GM21390 (cell line): ENCODE results near the gene FXYD3.
"Not testable (repeated sequence)": the region's sequence is repeated elsewhere in the genome, so short reads cannot be mapped to it uniquely, and the experiment has no call there.

ENCODE experiments used
- ATAC-seq: cut with Tn5 transposase; IDR thresholded peaks from one replicate; pipeline ENCODE4 v1.9.1; 2021; ENCODE audit not compliant: unreplicated experiment

The FXYD3 gene

DNA sequence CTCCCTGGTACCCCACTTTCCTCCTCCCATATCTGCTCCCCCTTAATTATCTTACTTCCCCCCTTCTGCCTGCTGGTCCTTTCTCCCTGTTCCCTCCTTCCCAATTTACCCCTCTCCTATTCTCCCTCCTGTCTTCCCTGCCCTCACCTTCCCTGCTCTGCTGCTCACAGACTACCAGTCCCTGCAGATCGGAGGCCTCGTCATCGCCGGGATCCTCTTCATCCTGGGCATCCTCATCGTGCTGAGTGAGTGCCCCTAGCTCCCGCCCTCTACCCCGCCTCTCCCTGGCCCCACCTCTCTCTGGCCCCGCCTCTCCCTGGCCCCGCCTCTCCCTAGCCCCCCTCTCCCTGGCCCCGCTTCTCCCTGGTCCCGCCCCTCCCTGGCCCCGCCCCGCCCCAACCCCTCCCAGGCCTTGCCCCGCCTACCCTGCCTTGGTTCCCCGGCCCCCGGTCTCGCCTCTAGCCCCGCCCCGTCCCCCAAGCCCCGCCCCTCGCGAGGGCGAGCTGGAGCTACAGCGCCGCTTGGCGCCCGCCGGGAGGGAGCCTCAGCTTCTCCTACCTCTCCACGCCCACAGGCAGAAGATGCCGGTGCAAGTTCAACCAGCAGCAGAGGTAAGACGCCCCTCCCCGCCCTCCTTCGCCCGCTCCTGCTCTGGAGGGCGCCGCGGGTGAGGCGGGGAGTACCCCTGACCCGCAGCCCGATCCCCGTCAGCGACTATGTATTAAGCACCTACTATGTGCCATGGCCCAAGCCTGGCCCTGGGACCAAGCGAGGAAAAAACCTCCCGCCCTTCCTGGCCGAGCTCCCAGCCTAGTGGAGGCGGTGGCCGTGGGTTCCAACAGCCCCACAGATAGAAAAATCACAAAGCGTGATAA, 25.6 kb downstream of the FXYD3 start:
- no peak for ATAC-seq

DNA sequence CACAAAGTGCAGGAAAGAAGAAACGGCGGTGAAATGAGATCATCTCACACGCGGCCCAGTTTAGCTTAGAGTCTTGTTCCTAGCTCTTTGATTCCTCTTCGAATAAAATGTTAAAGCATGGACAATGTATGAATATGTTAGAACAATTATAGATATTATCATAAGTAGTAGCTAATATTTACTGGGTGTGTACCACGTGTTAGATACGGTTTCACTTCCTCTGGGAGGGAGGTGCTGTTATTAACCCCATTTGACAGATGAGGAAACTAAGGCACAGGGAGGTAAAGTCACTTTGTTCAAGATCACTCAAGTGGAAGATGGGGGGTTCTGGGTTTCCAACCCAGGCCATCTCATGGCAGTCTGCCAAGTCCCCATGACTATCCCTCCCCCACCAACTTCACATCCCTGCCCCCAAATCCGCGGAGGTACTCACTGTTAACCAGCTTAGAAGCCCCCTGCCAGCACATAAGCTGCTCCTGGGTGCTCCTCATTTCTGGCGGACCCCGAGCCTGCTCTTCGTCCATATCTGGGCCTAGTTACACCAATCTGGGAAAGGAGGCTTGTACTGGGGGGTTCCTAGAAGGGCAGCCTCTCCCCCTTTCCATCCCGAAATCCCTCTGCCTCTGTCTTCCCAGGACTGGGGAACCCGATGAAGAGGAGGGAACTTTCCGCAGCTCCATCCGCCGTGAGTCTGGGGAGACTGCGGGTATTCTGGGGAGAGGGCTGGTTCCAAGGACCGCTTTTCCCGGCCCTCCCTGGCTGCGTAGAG, 26.4 kb downstream of the FXYD3 start:
- ATAC-seq, result no peak

DNA sequence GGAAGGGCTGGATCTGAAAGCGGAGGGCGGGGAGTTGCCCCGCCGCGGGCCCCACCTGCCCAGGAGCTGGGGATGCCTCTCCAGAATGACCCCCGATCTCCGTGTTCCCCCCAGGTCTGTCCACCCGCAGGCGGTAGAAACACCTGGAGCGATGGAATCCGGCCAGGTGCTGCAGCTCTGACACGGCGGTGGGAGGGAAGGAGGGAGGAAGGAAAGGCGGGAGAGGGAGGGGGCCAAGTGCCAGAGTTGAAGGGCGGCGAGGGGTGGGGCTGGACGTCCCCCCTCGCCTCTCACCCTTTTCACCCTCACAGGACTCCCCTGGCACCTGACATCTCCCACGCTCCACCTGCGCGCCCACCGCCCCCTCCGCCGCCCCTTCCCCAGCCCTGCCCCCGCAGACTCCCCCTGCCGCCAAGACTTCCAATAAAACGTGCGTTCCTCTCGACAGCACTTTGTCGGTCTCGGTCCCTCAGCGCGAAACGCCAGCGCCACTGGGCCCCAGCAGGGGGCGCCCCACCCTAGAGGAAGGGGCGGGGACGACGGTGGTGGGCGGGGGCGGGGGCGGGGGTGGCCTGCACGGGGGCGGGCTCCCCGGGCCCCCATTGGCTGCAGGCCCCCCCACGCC, 27.1 kb downstream of the FXYD3 start:
- ATAC-seq, result no peak

DNA sequence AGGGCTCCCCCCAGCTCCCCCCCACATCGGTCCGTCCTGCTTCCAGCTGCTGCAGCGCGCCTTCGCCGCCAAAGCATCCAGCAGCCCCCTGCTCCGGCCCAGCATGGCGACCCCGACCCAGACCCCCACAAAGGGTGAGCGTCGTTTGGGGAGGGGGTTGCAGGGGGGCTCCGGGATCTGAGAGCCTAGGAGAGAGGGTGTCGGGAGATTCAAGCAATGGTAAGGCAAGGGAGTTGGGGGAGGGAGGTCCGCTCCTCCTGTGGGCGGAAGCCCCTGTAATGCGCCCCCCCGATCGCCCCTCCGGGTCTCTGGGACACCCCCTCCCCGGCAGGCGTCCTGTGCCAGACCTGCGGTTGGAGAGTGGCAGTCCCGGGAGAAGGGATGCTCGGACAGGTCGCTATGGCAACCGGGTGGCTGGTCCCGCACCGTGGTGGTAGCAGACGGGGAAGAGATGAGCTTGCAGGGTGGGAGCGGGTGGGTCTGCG, 27.6 kb downstream of the FXYD3 start, which contains the start of gene FXYD7:
TSS of gene FXYD7 (plus strand) at position 25 of the 485 bp plus-strand sequence. CDS start at position 104, 79 bp downstream.
- ATAC-seq, result no peak

DNA sequence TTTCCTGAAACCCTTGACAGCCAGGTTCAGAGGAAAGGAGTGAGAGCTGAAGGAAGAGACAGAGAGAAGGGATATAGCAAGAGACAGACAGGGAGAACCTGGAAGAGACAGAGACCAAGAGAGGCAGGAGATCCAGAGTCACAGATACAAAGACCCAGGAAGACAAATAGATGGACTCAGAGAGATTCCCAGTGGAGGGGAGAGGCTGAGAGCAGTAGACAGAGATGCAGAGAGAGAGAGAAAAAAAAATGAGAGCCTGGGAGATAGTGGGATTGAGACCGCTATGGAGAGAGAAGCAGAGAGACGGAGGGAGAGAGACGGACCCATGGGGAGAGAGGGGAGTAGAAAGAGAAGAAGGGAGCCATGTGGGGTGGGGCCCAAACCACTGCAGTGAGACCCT, 28.2 kb downstream of the FXYD3 start:
- no peak for ATAC-seq

DNA sequence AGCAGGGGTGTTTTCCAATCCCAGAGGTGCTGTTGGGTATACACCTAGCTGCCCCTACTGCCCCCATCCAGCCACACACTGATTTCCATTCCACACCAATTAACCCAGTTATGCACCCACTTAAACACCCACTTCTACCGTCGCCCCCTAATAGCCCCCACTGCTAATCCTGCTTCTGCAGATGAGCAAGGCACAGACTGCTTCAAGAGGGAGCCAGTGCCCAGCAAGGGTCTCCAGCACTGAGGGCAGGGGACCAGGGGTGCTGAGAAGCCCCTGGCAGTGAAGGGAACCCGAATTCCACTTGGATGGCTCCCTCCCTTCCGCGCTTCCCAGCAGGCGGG, 28.6 kb downstream of the FXYD3 start:
- ATAC-seq, result no peak

DNA sequence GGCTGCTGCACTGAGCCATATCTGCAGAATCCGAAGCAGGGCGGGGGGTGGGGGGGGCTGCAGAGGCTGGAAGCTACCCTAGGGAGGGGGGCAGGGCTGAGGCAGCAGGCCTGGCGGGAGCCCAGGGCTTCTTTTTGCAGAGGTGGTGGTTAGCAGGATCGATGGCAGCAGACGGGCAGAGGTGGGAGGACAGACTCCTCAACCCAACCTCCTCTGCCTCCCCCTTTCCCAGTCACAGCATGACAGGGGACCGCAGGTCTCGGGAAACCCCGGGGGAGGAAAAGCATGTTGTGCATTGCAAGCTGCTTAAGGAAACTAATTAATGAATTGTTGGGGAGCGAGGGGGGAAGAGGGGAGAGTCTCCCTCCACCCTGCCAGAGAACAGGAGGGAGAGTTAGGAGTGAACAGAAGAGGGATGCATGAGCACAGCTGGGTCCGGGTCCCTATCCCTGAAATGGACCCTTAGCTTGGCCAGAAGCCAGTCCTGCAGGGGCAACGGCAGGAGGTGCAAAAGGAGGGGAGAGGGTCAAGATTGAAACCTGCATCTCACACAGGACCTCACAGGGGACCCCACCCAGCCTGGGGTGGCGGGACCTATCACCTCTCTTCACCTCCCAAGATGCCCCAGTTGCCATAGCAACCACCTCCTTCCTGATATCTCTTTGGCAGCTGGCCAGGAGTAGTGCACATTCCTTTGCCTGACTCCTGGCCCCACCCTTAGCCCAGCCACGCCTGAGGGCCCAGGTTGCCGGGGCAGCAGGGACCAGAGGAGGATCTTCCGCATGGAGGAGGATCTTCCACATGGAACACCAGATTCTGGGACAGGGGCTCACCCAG, 29.2 kb downstream of the FXYD3 start:
- ATAC-seq, result no peak

DNA sequence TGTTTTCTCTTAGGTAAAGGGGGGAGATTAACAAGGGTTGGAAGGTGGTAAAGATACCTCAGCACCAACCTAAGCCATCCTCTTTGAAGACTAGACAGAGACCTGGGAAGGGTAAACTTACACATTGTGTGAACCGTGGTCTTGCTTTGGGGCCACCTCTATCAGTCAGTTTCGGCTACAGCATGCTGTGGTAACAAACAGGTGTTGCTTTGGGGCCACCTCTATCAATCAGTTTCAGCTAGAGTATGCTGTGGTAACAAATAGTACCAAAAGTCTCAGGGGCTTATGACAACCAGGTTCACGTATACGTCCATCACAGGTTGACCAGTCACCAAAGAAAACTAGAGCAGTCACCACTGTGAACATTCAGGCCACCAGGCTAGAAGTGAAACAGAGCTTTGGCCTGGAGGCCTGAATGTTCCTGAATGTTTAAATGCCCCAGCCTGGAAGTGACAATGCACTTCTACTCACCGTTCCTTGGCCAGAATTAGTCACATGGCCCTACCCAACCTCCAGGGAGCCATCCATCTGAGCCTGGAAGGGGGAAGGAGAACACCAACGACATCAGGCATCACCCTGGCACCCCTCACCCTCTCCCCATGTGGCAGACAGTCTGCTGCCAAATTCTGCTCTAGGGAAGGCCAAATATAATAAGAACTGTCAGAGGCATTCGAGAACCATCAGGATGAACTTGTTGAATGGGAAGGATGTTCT, 31.3 kb downstream of the FXYD3 start:
- no peak for ATAC-seq

DNA sequence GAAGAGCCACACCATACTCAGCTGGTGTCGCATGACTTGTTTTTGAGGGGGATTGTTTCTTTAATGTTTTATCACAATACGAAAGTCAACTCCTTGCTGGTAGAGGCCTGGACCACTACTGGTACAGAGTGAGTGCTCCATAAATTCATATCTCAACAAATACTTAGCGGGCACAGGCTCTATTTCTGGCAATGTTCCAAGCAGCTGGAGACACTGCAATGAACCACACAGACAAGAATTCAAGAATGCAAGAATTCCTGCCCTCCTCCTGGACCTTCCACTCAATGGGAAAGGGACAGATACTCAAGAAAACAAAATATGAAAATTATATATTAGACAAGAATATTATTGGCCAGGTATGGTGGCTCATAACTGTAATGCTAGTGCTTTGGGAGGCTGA, 33.8 kb downstream of the FXYD3 start:
- ATAC-seq, result no peak

DNA sequence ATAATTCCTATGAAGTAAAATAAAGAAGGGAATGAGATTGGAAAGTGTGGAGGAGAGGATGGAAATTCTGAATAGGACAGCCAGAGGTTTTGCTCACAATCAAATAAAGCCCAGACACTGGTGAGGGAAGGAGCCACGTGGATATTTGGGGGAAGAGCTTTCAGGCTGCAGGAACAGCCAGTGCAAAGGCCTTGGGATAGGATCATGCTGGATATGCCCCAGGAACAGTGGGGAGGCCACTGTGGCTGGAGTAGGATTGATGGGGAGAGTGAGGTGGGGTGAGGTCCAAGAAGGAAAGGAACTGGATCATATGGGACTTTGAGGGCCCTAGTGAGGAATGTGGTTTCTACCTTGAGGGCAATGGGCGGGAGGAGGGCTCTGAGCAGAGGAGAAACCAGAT, 34.8 kb downstream of the FXYD3 start:
- no peak for ATAC-seq

DNA sequence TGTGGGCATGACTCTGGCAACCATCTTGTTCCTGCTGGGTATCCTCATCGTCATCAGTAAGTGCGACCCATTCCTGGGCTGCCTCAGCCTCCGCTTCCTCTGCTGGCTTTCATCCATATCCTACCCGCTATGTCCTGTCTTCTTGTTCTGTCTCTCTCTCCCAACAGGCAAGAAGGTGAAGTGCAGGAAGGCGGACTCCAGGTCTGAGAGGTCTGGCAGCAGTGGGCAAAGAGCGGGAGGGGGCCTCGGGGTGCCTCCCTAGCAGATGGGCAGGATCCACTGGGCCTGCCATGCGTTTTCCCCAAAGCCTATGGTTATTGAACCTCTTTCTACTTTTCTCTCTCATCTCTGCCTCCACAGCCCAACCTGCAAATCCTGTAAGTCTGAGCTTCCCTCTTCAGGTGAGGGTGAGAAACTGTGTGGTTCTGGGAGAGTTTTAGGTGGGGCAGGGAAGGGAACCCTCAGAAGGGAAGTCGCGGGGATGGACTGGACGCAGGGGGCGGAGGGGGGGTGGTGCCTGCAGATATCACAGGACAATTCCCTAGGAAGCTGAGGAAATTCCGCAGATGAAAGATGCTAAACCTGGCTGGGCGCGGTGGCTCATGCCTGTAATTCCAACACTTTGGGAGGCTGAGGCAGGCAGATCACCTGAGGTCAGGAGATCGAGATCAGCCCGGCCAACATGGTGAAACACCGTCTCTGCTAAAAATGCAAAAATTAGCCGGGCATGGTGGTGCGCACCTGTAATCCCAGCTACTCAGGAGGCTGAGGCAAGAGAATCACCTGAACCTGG, 35.8 kb downstream of the FXYD3 start:
- ATAC-seq, result no peak

DNA sequence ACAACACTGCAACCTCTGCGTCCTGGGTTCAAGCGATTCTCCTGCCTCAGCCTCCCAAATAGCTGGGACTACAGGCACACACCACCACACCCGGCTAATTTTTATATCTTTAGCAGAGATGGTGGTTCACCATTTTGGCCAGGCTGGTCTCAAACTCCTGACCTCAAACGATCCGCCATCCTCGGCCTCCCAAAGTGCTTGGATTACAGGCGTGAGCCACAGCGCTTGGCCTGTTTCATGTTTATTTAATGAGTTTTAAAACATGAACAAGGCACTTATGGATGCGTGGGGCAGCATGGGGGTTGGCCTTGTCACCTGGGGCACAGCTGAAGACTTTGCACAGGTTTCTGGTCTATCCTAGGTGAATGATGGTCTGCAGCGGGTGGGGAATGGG, 37.5 kb downstream of the FXYD3 start:
- ATAC-seq, result not testable (repeated sequence)

DNA sequence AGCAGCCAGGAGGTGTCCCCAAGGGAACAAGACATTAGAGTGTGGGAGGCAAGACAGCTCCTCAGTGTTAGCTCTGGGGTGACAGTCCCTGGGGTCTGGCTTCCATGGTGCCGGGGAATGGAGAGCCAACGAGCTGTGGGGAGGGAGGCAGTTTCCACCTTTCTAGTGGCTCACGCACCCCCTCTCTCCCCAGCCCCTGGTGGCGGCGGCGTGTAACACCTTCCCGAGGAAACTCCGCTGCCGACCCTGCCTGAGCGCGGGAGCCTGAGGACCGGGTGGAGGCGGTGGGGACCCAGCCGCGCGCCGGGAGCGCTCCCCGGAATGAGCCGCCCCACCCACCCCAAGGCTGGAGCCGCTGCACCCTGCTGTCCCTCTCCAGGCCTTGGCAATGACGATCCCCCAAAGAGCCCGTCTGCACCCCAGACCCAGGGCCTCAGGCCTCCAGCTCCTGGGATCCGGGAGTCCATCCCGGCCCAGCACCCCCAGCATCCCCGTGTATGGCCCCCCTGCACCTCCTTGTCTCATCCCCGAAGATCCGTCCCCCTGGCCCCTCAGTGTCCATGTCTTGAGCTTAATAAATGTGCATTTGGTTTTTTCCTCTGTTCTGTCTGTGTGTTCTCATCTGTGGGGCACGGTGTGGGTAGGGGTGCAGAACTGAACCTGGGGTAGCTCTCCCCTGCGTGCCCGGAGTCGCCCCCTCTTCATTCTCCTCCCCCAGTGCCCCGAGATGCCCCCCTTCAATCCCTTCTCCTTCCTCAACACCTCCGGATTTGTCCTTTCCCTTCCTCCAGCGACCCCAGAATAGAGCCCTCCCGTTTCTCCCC, 38.3 kb downstream of the FXYD3 start:
- no peak for ATAC-seq

DNA sequence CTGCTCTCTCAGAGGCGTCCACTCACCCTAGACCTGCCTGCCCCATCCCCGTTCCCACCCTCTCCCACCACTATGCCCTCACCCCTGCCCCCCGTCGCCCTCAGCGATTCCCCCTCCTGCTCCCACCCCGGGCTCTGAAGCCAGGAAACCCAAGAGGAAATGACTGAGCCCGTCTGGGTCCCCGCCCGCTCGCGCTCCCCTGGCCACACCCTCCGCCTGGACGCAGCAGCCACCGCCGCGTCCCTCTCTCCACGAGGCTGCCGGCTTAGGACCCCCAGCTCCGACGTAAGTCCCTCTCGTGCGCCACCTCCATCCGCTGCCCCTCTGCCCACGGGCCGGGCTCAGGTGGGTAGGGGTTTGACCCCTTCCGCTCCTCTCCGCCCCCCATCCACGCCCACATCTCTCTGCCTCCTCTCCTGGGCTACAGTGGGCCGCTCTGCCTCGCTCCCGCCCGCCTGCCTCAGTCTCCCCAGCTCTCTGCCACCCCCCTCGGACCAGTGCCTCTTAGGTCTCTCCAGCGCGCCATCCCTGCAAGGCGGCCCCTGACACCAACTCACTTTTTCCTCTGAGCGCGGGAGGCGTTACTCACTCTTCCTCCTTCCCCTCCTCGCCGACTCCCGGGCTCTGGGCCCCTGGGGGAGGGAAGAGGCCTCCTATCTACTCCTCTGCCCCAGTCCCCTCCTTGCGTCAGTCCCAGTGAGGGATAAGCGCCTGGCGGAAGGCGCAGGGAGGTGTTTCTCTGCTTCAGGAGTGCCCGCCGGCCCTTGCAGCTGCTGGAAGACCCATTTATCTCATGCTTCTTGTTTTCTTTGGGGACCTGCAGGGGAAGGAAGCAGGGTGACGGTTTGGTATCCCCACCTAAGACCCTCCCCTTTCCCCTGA, 39.1 kb downstream of the FXYD3 start, which contains the start of gene FXYD5:
TSS of gene FXYD5 (plus strand) at position 211 of the 882 bp plus-strand sequence. CDS start 816 bp downstream, outside the sequence.
- ATAC-seq, result no peak

DNA sequence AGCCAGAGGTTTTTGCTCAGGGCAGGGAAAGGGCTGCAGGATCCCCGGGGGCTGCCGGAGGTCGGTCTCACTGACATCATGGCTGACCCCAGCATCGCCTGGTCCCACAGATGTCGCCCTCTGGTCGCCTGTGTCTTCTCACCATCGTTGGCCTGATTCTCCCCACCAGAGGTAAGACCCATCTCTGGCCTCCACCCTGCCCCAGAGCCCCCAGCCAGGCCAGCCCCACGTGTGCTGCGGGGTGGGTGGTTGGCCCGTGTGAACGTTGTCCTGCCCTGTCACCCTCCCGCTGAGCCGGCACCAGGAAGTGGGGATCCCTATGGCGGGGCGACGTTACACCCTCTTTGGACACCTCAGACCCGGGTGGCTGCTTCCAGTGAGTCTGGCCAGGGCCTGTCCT, 39.8 kb downstream of the FXYD3 start:
- no peak for ATAC-seq

DNA sequence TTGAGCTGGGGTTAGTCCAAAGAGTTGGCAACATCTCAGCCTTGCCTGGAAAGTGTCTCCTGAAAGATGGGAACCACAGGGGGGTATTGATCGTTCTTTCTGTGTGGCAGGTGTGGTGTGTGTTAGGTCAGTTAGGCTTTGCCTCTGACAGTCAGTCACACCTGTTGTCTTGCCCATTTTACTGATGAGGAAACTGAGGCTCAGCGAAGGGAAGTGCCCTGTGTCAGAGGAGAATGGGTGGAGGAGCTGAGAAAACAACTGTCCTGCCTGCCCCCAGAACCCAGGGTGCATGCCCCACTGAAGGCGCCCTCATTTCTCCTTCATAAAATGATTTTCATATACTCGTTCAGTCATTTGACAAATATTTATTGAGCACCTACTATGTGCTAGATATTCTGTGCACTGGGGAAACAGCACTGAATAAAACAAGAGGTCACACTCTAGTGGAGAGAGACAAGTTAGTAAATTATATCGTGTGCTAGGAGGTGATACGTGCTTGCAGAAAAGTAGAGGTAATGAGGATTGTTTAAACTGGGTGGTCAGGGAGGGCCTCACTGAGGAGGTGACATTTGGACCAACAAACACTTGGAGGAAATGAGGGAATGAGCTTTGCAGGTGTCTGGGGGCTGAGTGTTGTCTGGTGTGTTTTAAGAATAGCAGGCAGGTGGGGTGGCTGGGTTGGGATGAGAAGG, 40.5 kb downstream of the FXYD3 start:
- no peak for ATAC-seq

DNA sequence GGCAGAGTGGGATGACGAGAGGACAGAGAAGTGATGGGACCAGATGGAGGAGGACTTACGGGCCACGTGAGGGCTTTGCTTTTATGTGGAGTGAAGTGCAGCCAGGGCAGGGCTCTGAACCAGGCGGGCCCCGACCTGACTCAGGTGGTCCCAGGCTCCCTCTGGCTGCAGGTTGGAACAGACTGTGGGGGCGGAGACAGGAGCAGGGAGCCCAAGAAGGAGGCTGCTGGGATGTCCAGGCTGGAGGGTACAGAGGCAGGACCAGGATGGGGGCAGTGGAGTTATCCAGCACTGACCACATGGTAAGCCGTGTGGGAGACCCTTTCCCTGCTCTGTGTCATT, 41.0 kb downstream of the FXYD3 start:
- ATAC-seq, result no peak
